H1 (cell line): ENCODE measurements around the gene MKX. TPM values are rescaled to one million over a fixed set of nuclear protein-coding genes. Genes with fewer than 3 reads are reported as not detected.
A peak's percentile ranks its signal among the peaks of the same experiment; 100 is the strongest.

Experiments
- CTCF ChIA-PET: fragments of 300-600 bp; sonication (Branson Sonifier 250); formaldehyde crosslinking; loops from one replicate; lab custom pipeline; 2021; ENCODE audit not compliant: partially characterized antibody; lab: Charles Lee
- POLR2A ChIA-PET: fragments of 300-600 bp; sonication (Branson Sonifier 250); formaldehyde crosslinking; loops from one replicate; lab custom pipeline; 2021; ENCODE audit warnings: inconsistent platforms; ENCODE audit not compliant: partially characterized antibody; lab: Charles Lee
- DNase-seq, 2 experiments: peaks; one replicate each; pipeline versions ENCODE4 v3.0.0 to v3.0.0-alpha.2; 2010 to 2022; ENCODE audit warnings: low spot score in 2 of 2, low read depth in 1 of 2, mixed read lengths in 1 of 2
- FAIRE-seq: peaks from 2 replicates; lab custom pipeline; 2011; peaks lifted over from hg19 to GRCh38; lab: Jason Lieb, UNC
- H2AFZ ChIP-seq: 2 replicates; pipeline ENCODE4 v1.8.1; 2012; ENCODE audit warnings: low read length, inconsistent platforms
- H2AK5ac ChIP-seq: 2 replicates; pipeline ENCODE4 v1.6.1; 2013; ENCODE audit warnings: low read depth, low read length
- H2BK120ac ChIP-seq: replicated peaks from 2 replicates; pipeline ENCODE3; 2013; ENCODE audit warnings: low read depth, low read length, inconsistent platforms
- H2BK12ac ChIP-seq: 2 replicates; pipeline ENCODE4 v1.6.1; 2013; ENCODE audit warnings: low read depth, low read length
- H2BK15ac ChIP-seq: 2 replicates; pipeline ENCODE4 v1.6.1; 2013; ENCODE audit warnings: low read length
- H2BK20ac ChIP-seq: 2 replicates; pipeline ENCODE4 v1.6.1; 2013; ENCODE audit warnings: low read length
- H2BK5ac ChIP-seq: 2 replicates; pipeline ENCODE4 v1.6.1; 2013; ENCODE audit warnings: low read depth, low read length
- H3K14ac ChIP-seq: 2 replicates; pipeline ENCODE4 v1.6.1; 2013; ENCODE audit warnings: inconsistent platforms; ENCODE audit not compliant: insufficient read length
- H3K18ac ChIP-seq: 2 replicates; pipeline ENCODE4 v1.6.1; 2013; ENCODE audit warnings: low read length; ENCODE audit errors: extremely low read depth
- H3K23ac ChIP-seq: 2 replicates; pipeline ENCODE4 v1.6.1; 2013; ENCODE audit warnings: inconsistent platforms; ENCODE audit not compliant: insufficient read length
- H3K23me2 ChIP-seq: 2 replicates; pipeline ENCODE4 v1.6.1; 2013; ENCODE audit warnings: low read depth, low read length
- H3K27ac ChIP-seq: 2 replicates; pipeline ENCODE4 v1.6.1; 2011; ENCODE audit warnings: low read depth, low read length, inconsistent platforms
- H3K27me3 ChIP-seq, 4 experiments: replicated peaks in 1 of 4; 1 replicate in 1 of 4; 2 replicates in 3 of 4; pipeline versions ENCODE4 v1.6.1 to v1.8.1; 2011 to 2013; ENCODE audit warnings: low read length in 3 of 4, mild to moderate bottlenecking in 3 of 4, inconsistent platforms in 2 of 4, mixed read lengths in 2 of 4, moderate library complexity in 1 of 4; ENCODE audit not compliant: control insufficient read depth in 3 of 4, insufficient read depth in 3 of 4; ENCODE audit errors: extremely low read depth in 1 of 4
- H3K36me3 ChIP-seq, 4 experiments: 2 replicates each; pipeline versions ENCODE4 v1.6.1 to v1.8.1; 2011 to 2013; ENCODE audit warnings: mild to moderate bottlenecking in 4 of 4, low read length in 3 of 4, moderate library complexity in 2 of 4, control low read depth in 1 of 4, inconsistent platforms in 1 of 4; ENCODE audit not compliant: insufficient read depth in 4 of 4, control insufficient read depth in 2 of 4
- H3K4ac ChIP-seq: replicated peaks from 2 replicates; pipeline ENCODE3; 2013; ENCODE audit warnings: low read length, low read depth, mixed read lengths, inconsistent platforms; ENCODE audit not compliant: insufficient read length
- H3K4me1 ChIP-seq, 4 experiments: replicated peaks in 1 of 4; 1 replicate in 1 of 4; 2 replicates in 3 of 4; pipeline versions ENCODE4 v1.6.1 to v1.8.1; 2011 to 2013; ENCODE audit warnings: low read length in 3 of 4, inconsistent platforms in 2 of 4, mixed read lengths in 1 of 4; ENCODE audit not compliant: insufficient read depth in 4 of 4, control insufficient read depth in 3 of 4
- H3K4me2 ChIP-seq, 2 experiments: 2 replicates each; pipeline versions ENCODE4 v1.6.1 to v1.8.1; 2011 to 2013; ENCODE audit warnings: low read depth in 2 of 2, low read length in 2 of 2, control low read depth in 1 of 2, inconsistent platforms in 1 of 2, mild to moderate bottlenecking in 1 of 2; ENCODE audit not compliant: insufficient read depth in 1 of 2
- H3K4me3 ChIP-seq, 4 experiments: fragments of 200-600, 300-600 bp in 1 of 4; sonication (generic), shearing (Covaris generic), sonication (Bioruptor Twin) in 1 of 4; 2 replicates each; pipeline versions ENCODE4 v1.5.1 to v1.8.1; 2011 to 2016; ENCODE audit warnings: low read length in 4 of 4, low read depth in 3 of 4, control low read depth in 2 of 4, inconsistent platforms in 2 of 4, mild to moderate bottlenecking in 2 of 4, mixed read lengths in 1 of 4, moderate library complexity in 1 of 4; ENCODE audit not compliant: insufficient read depth in 2 of 4; ENCODE audit errors: extremely low read depth in 1 of 4
- H3K56ac ChIP-seq: replicated peaks from 2 replicates; pipeline ENCODE3; 2013; ENCODE audit warnings: low read depth, mild to moderate bottlenecking, mixed read lengths, low read length, inconsistent platforms; ENCODE audit not compliant: insufficient read length
- H3K79me1 ChIP-seq: 2 replicates; pipeline ENCODE4 v1.6.1; 2013; ENCODE audit warnings: low read depth, low read length, control low read depth
- H3K79me2 ChIP-seq, 2 experiments: 2 replicates each; pipeline versions ENCODE4 v1.6.1 to v1.8.1; 2012 to 2013; ENCODE audit warnings: low read length in 2 of 2, mild to moderate bottlenecking in 2 of 2, inconsistent platforms in 1 of 2; ENCODE audit not compliant: insufficient read depth in 2 of 2, control insufficient read depth in 1 of 2
- H3K9ac ChIP-seq, 4 experiments: replicated peaks in 1 of 4; 1 replicate in 1 of 4; 2 replicates in 3 of 4; pipeline versions ENCODE4 v1.6.1 to v1.8.1; 2011 to 2013; ENCODE audit warnings: low read depth in 3 of 4, low read length in 3 of 4, control low read depth in 2 of 4, mild to moderate bottlenecking in 2 of 4, moderate library complexity in 2 of 4, inconsistent platforms in 1 of 4; ENCODE audit errors: extremely low read depth in 1 of 4
- H3K9me3 ChIP-seq, 2 experiments: 2 replicates each; pipeline versions ENCODE4 v1.6.1 to v1.8.1; 2012 to 2013; ENCODE audit warnings: mild to moderate bottlenecking in 2 of 2, moderate library complexity in 2 of 2, control low read depth in 1 of 2, inconsistent platforms in 1 of 2, low read depth in 1 of 2, low read length in 1 of 2, mixed read lengths in 1 of 2; ENCODE audit not compliant: insufficient read depth in 2 of 2
- H4K20me1 ChIP-seq, 2 experiments: replicated peaks in 1 of 2; 2 replicates each; pipeline versions ENCODE3 to v1.8.1; 2011 to 2013; ENCODE audit warnings: inconsistent platforms in 2 of 2, low read length in 2 of 2, mild to moderate bottlenecking in 1 of 2; ENCODE audit not compliant: insufficient read depth in 2 of 2, control insufficient read depth in 1 of 2
- H4K5ac ChIP-seq: 2 replicates; pipeline ENCODE4 v1.6.1; 2013; ENCODE audit warnings: low read length, low read depth, mixed read lengths, inconsistent platforms; ENCODE audit not compliant: insufficient read length
- H4K8ac ChIP-seq: 2 replicates; pipeline ENCODE4 v1.8.0; 2013; ENCODE audit warnings: mild to moderate bottlenecking, moderate library complexity, low read length, inconsistent platforms; ENCODE audit not compliant: insufficient read depth; ENCODE audit errors: extremely low read depth
- H4K91ac ChIP-seq: replicated peaks from 2 replicates; pipeline ENCODE3; 2013; ENCODE audit warnings: low read length, mixed read lengths, inconsistent platforms; ENCODE audit not compliant: insufficient read length
- CREB1 ChIP-seq: IDR thresholded peaks from 2 replicates; pipeline ENCODE4 v1.6.1; 2012; ENCODE audit warnings: inconsistent platforms
- HDAC2 ChIP-seq, 2 experiments: fragments of 300-600 bp in 1 of 2; sonication (generic) in 1 of 2; IDR thresholded peaks; 2 replicates each; pipeline ENCODE4 v1.6.1; 2011 to 2012; ENCODE audit warnings: low read depth in 2 of 2, low read length in 2 of 2, mild to moderate bottlenecking in 2 of 2, moderate library complexity in 2 of 2, borderline replicate concordance in 1 of 2, inconsistent platforms in 1 of 2
- RBBP5 ChIP-seq: IDR thresholded peaks from 2 replicates; pipeline ENCODE4 v1.7.1; 2012; ENCODE audit warnings: low read depth, mild to moderate bottlenecking, inconsistent platforms, low read length, moderate library complexity, borderline replicate concordance
- SP1 ChIP-seq: IDR thresholded peaks from 2 replicates; pipeline ENCODE4 v1.6.1; 2011; ENCODE audit warnings: low read depth, low read length
- SRF ChIP-seq: IDR thresholded peaks from 2 replicates; pipeline ENCODE4 v1.6.1; 2011; ENCODE audit warnings: mild to moderate bottlenecking, low read depth, low read length, moderate library complexity
- TEAD4 ChIP-seq: IDR thresholded peaks from 2 replicates; pipeline ENCODE4 v1.6.1; 2012; ENCODE audit warnings: low read depth, low read length, inconsistent platforms, mixed read lengths
- WGBS, 2 experiments: shearing (Covaris generic) in 1 of 2; methylation state at CpG; one replicate each; pipeline versions ENCODE4 v1.1.6 to v1.1.7; 2013 to 2015; ENCODE audit warnings: low lambda C conversion rate in 2 of 2, mixed read lengths in 2 of 2, inconsistent platforms in 1 of 2, low coverage in 1 of 2, missing lambda C conversion rate in 1 of 2; ENCODE audit not compliant: insufficient replicate concordance in 2 of 2, insufficient coverage in 1 of 2, insufficient read length in 1 of 2; ENCODE audit errors: extremely low coverage in 1 of 2, missing lambda C conversion rate in 1 of 2; 5-methylcytosine and 5-hydroxymethylcytosine counted together
- long read RNA-seq, 2 experiments: library from RNA in 1 of 2; library from capped mRNA in 1 of 2; stranded (forward); transcript quantifications; one replicate each; pipeline ENCODE4 v2.0.0, GENCODE V29; 2021; ENCODE audit warnings: inconsistent platforms in 1 of 2
- polyA minus RNA-seq, 3 experiments: library from RNA; depleted of rRNA, polyadenylated mRNA; stranded (reverse); fragments of >200 nt; gene quantifications; 1 replicate in 2 of 3; 2 replicates in 1 of 3; pipeline ENCODE4 v1.2.3, GENCODE V29; 2011
- polyA plus RNA-seq, 7 experiments: library from polyadenylated mRNA; depleted of rRNA in 3 of 7; stranded (reverse) in 5 of 7; unstranded in 2 of 7; fragments of >200 nt in 5 of 7; fragments of 200-250 nt in 2 of 7; gene quantifications; 1 replicate in 5 of 7; 2 replicates in 1 of 7; 4 replicates in 1 of 7; pipeline versions ENCODE4 v1.2.1 to v1.2.3, GENCODE V29; 2011 to 2013; ENCODE audit warnings: missing spikeins in 2 of 7, mixed read lengths in 2 of 7
- total RNA-seq: library from RNA; stranded (reverse); fragmentation: NEBNext Ultra II Directional; extraction: Animal tissue kit (Norgen Biotek cat#: 25700); gene quantifications from 2 replicates; pipeline ENCODE4 v1.2.1, GENCODE V29; 2021
- TF ChIP-seq, protein P1 (sequence below): IDR thresholded peaks from 2 replicates; pipeline ENCODE4 v1.6.1; 2011; ENCODE audit warnings: low read depth, mild to moderate bottlenecking, low read length; ENCODE audit not compliant: insufficient read depth

Gene MKX, protein sequence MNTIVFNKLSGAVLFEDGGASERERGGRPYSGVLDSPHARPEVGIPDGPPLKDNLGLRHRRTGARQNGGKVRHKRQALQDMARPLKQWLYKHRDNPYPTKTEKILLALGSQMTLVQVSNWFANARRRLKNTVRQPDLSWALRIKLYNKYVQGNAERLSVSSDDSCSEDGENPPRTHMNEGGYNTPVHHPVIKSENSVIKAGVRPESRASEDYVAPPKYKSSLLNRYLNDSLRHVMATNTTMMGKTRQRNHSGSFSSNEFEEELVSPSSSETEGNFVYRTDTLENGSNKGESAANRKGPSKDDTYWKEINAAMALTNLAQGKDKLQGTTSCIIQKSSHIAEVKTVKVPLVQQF
- 0.92 and 1.3 TPM in 2 replicates for total RNA-seq
- 0.21 and 0.52 TPM in 2 replicates for polyA plus RNA-seq (2011; rRNA removed)
- polyA plus RNA-seq (2011; cell fraction: cytosol; rRNA removed), result 1.0 TPM
- polyA plus RNA-seq (2011; cell fraction: nucleus; rRNA removed), result 1.0 TPM
- 0.55 to 0.89 TPM (median 0.68 TPM) in 4 replicates for polyA plus RNA-seq (2012, experiment 1 of 2)
- 0.07 TPM for polyA plus RNA-seq (2012, experiment 2 of 2)
- 0.28 TPM for polyA plus RNA-seq (2013, experiment 1 of 2)
- polyA plus RNA-seq (2013, experiment 2 of 2), result 0.42 TPM
- polyA minus RNA-seq (2011; rRNA and poly(A)+ RNA removed), result 0.61 and 1.3 TPM in 2 replicates
- polyA minus RNA-seq (2011; cell fraction: cytosol; rRNA and poly(A)+ RNA removed), result 0.95 TPM
- 1.4 TPM for polyA minus RNA-seq (2011; cell fraction: nucleus; rRNA and poly(A)+ RNA removed)
- long read RNA-seq, experiment 1, result 0 reads
- long read RNA-seq, experiment 2, partial matches to known transcripts, result 1 of 1 reads
- long read RNA-seq, experiment 2, other reads (novel, unspliced or antisense), result 0 of 1 reads

- H2BK5ac ChIP-seq, result no peak within 1 kb of the TSS
- H3K14ac ChIP-seq, result no peak within 1 kb of the TSS
- no peaks in the 10 kb centered on the region for H3K9me3 ChIP-seq
- no peak within 1 kb of the TSS; the same call in 1 of the 2 replicates for H2AK5ac ChIP-seq
- no peak within 1 kb of the TSS for H3K9ac ChIP-seq
- H3K23me2 ChIP-seq, result peaks cover 41% of the 10 kb centered on the region
- H2BK20ac ChIP-seq, result no peak within 1 kb of the TSS
- H4K20me1 ChIP-seq, result peaks cover 3 to 5% of the 10 kb centered on the region in 2 experiments
- H3K4me3 ChIP-seq, result peak within 1 kb of the TSS; percentile 51 to 80 (median 62)
- peak within 1 kb of the TSS; percentile 76 for H2AFZ ChIP-seq
- WGBS, 2 experiments, result 2% methylated on average over 59 of the region's 69 CpGs; no CpG with 5 or more reads in 1 of the 2 experiments
- H2BK120ac ChIP-seq, result no peak within 1 kb of the TSS
- no peak within 1 kb of the TSS for H3K27ac ChIP-seq
- H3K23ac ChIP-seq, result no peak within 1 kb of the TSS
- H3K79me2 ChIP-seq, result no peaks in the 10 kb centered on the region
- no peaks in the 10 kb centered on the region for H3K36me3 ChIP-seq
- no peak within 1 kb of the TSS for H4K91ac ChIP-seq
- no peak within 1 kb of the TSS for H3K56ac ChIP-seq
- peaks cover 0 to 20% (median 16%) of the 10 kb centered on the region in 4 experiments; a peak in 6 of 7 replicates for H3K4me1 ChIP-seq
- no peaks in the 10 kb centered on the region for H3K79me1 ChIP-seq
- H4K5ac ChIP-seq, result no peak within 1 kb of the TSS
- no peak within 1 kb of the TSS for H3K4ac ChIP-seq
- no peak for FAIRE-seq
- peak in 1 of 2 experiments; percentile 93 for DNase-seq
- peaks cover 37 to 81% (median 69%) of the 10 kb centered on the region in 4 experiments for H3K27me3 ChIP-seq
- H3K18ac ChIP-seq, result peak within 1 kb of the TSS; percentile 32
- no peak within 1 kb of the TSS for H2BK15ac ChIP-seq
- H2BK12ac ChIP-seq, result peak within 1 kb of the TSS; percentile 33; the same call in 1 of the 2 replicates
- peak within 1 kb of the TSS; percentile 96 to 99 for H3K4me2 ChIP-seq
- peak within 1 kb of the TSS; percentile 51; the same call in 1 of the 2 replicates for H4K8ac ChIP-seq
- ChIA-PET CTCF (interaction anchor here (0.6 to 1.6 kb wide), 4 partner anchors 36 to 648 kb away, joined by 3 to 5 read pairs (median 3); no protein-coding TSS in a partner anchor), POLR2A (interaction anchor here (0.6 to 1.0 kb wide), 2 partner anchors 241 to 550 kb away, joined by 3 read pairs; no protein-coding TSS in a partner anchor)
- TF ChIP-seq CREB1 (peak; percentile 65), HDAC2 (IDR thresholded peaks at IDR 0.05; ENCODE audit: borderline replicate concordance in 1 of 2, low read depth in 2 of 2, low read length in 2 of 2) (no peak), SP1 (no peak), TEAD4 (peak; percentile 47; the same call in 1 of the 2 replicates), SRF (no peak), RBBP5 (peak; percentile 45; the same call in 1 of the 2 replicates)
- TF ChIP-seq, protein P1, sequence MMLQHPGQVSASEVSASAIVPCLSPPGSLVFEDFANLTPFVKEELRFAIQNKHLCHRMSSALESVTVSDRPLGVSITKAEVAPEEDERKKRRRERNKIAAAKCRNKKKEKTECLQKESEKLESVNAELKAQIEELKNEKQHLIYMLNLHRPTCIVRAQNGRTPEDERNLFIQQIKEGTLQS, result peak; percentile 88
These were observed at the start of gene MKX for GRCh38 chr10:27745732-27746396. TSS of gene MKX (minus strand) at chr10:27745819. CDS start at chr10:27743415, 2,404 bp downstream.
